Natural killer cell (primary cell): ENCODE data around the gene CDH18. TPM values are rescaled to one million over a fixed set of nuclear protein-coding genes. Genes with fewer than 3 reads are reported as not detected.

Source experiments
- ATAC-seq, 3 donors: fragments of 150-1000 bp in 2 of 3; fragments of 200-7000 bp in 1 of 3; cut with Tn5 transposase; 1 replicate in 1 of 3; 2 replicates in 2 of 3; pipeline ENCODE4 v1.10.0; 2021; ENCODE audit warnings: mild to moderate bottlenecking in 2 of 3, moderate library complexity in 2 of 3
- DNase-seq, 2 donors: peaks; one replicate each; pipeline versions ENCODE4 v3.0.0 to v3.0.0-alpha.2; 2013 to 2021; ENCODE audit warnings: mixed read lengths in 1 of 2
- H3K27ac ChIP-seq: one replicate; pipeline ENCODE4 v1.5.1; 2013; ENCODE audit warnings: mild to moderate bottlenecking, low read length
- H3K27me3 ChIP-seq: one replicate; pipeline ENCODE4 v1.6.1; 2013; ENCODE audit warnings: low read length; ENCODE audit not compliant: control insufficient read depth, insufficient read depth
- H3K36me3 ChIP-seq: one replicate; pipeline ENCODE4 v1.6.1; 2013; ENCODE audit warnings: low read length; ENCODE audit not compliant: control insufficient read depth, insufficient read depth
- H3K4me1 ChIP-seq: one replicate; pipeline ENCODE4 v1.6.1; 2013; ENCODE audit warnings: low read length; ENCODE audit not compliant: control insufficient read depth, insufficient read depth
- H3K4me3 ChIP-seq: one replicate; pipeline ENCODE4 v1.5.1; 2013; ENCODE audit warnings: low read length
- H3K9me3 ChIP-seq: one replicate; pipeline ENCODE4 v1.6.1; 2013; ENCODE audit warnings: low read length; ENCODE audit not compliant: control insufficient read depth, insufficient read depth
- H3K27ac Mint-ChIP-seq, 2 donors: one replicate each; pipeline ENCODE4 v1.8.0; 2022; ENCODE audit warnings: mild to moderate bottlenecking in 2 of 2, mixed read lengths in 2 of 2, moderate library complexity in 1 of 2
- H3K27me3 Mint-ChIP-seq, 2 donors: one replicate each; pipeline ENCODE4 v1.8.0; 2022; ENCODE audit warnings: low read depth in 2 of 2, mixed read lengths in 2 of 2
- H3K36me3 Mint-ChIP-seq: one replicate; pipeline ENCODE4 v1.8.0; 2022; ENCODE audit warnings: mixed read lengths
- H3K4me1 Mint-ChIP-seq, 2 donors: one replicate each; pipeline ENCODE4 v1.8.0; 2022; ENCODE audit warnings: mixed read lengths in 2 of 2
- H3K4me3 Mint-ChIP-seq: one replicate; pipeline ENCODE4 v1.8.0; 2022; ENCODE audit warnings: mild to moderate bottlenecking, moderate library complexity, mixed read lengths
- H3K9me3 Mint-ChIP-seq, 2 donors: one replicate each; pipeline ENCODE4 v1.8.0; 2022; ENCODE audit warnings: mixed read lengths in 2 of 2
- CTCF ChIP-seq: fragments of 200-600 bp; IDR thresholded peaks from one replicate; pipeline ENCODE4 v1.8.0; 2022; ENCODE audit warnings: antibody characterized with exemption
- WGBS: methylation state at CpG from one replicate; pipeline ENCODE4 v1.1.7; 2013; ENCODE audit warnings: missing lambda C conversion rate; ENCODE audit not compliant: insufficient coverage; 5-methylcytosine and 5-hydroxymethylcytosine counted together
- intact Hi-C: fragments of 100-400 bp; cut with micrococcal nuclease; formaldehyde crosslinking; loops from one replicate; pipeline ENCODE4 v1.14.2; 2022
- total RNA-seq, 4 donors: library from RNA; stranded (reverse); fragments of 120-200 nt in 1 of 4; gene quantifications; one replicate each; pipeline versions ENCODE4 v1.2.3 to v1.2.4, GENCODE V29; 2013 to 2022

Gene CDH18
- total RNA-seq, 3 donors from 2014 or later (not counting 1 experiment from before 2014, with no cell fraction given), result not detected

GRCh38 chr5:19713740-19714139, 274.3 kb downstream of the CDH18 start:
- no peak for DNase-seq
- Mint-ChIP-seq H3K27me3 (no peaks in the 10 kb centered on the region), H3K4me1 (no peaks in the 10 kb centered on the region), H3K27ac (no peak overlapping the region), H3K4me3 (no peak overlapping the region), H3K9me3 (peaks cover 5 to 12% of the 10 kb centered on the region in 2 donors), H3K36me3 (no peaks in the 10 kb centered on the region)
- no peaks in the 10 kb centered on the region for H3K4me1 ChIP-seq
- no peak overlapping the region for H3K4me3 ChIP-seq
- no peaks in the 10 kb centered on the region for H3K36me3 ChIP-seq
- WGBS, result 100% methylated on average over 1 of the region's 1 CpG
- H3K27me3 ChIP-seq, result no peaks in the 10 kb centered on the region
- peaks cover 5% of the 10 kb centered on the region for H3K9me3 ChIP-seq
- intact Hi-C loops, result no loop called here
- ATAC-seq, result no peak
- TF ChIP-seq CTCF, result no peak
- H3K27ac ChIP-seq, result no peak overlapping the region

GRCh38 chr5:19709403-19709802, 278.6 kb downstream of the CDH18 start:
- Mint-ChIP-seq H3K36me3 (no peaks in the 10 kb centered on the region), H3K4me3 (no peak overlapping the region), H3K9me3 (peaks cover 5 to 12% of the 10 kb centered on the region in 2 donors), H3K27me3 (no peaks in the 10 kb centered on the region), H3K4me1 (no peaks in the 10 kb centered on the region), H3K27ac (no peak overlapping the region)
- H3K9me3 ChIP-seq, result peaks cover 8% of the 10 kb centered on the region
- no peaks in the 10 kb centered on the region for H3K4me1 ChIP-seq
- ATAC-seq (no peak), DNase-seq (no peak)
- H3K27me3 ChIP-seq, result no peaks in the 10 kb centered on the region
- H3K27ac ChIP-seq, result no peak overlapping the region
- H3K36me3 ChIP-seq, result no peaks in the 10 kb centered on the region
- no peak overlapping the region for H3K4me3 ChIP-seq
- no peak for TF ChIP-seq CTCF
- intact Hi-C loops, result no loop called here
- WGBS, result 83% methylated on average over 2 of the region's 2 CpGs

- Mint-ChIP-seq H3K9me3 (peaks cover 5 to 13% of the 10 kb centered on the region in 2 donors), H3K36me3 (no peaks in the 10 kb centered on the region), H3K4me1 (no peaks in the 10 kb centered on the region), H3K4me3 (no peak overlapping the region), H3K27ac (no peak overlapping the region), H3K27me3 (no peaks in the 10 kb centered on the region)
- intact Hi-C loops, result no loop called here
- H3K9me3 ChIP-seq, result peaks cover 17% of the 10 kb centered on the region
- no peaks in the 10 kb centered on the region for H3K4me1 ChIP-seq
- no peak for DNase-seq
- ATAC-seq, result no peak
- H3K4me3 ChIP-seq, result no peak overlapping the region
- no peaks in the 10 kb centered on the region for H3K27me3 ChIP-seq
- 87% methylated on average over 4 of the region's 4 CpGs for WGBS
- no peak overlapping the region for H3K27ac ChIP-seq
- no peak for TF ChIP-seq CTCF
- H3K36me3 ChIP-seq, result no peaks in the 10 kb centered on the region
Observed at GRCh38 chr5:19706776-19707175, 281.2 kb downstream of the CDH18 start.

- Mint-ChIP-seq H3K27ac (no peak overlapping the region), H3K4me1 (no peaks in the 10 kb centered on the region), H3K9me3 (peaks cover 0 to 17% of the 10 kb centered on the region in 2 donors), H3K4me3 (no peak overlapping the region), H3K27me3 (no peaks in the 10 kb centered on the region), H3K36me3 (no peaks in the 10 kb centered on the region)
- ATAC-seq (no peak), DNase-seq (no peak)
- Histone ChIP-seq H3K9me3 (peaks cover 9% of the 10 kb centered on the region), H3K27me3 (no peaks in the 10 kb centered on the region), H3K4me3 (no peak overlapping the region), H3K27ac (no peak overlapping the region), H3K4me1 (no peaks in the 10 kb centered on the region), H3K36me3 (no peaks in the 10 kb centered on the region)
- intact Hi-C loops, result no loop called here
- TF ChIP-seq CTCF, result no peak
- 90% methylated on average over 5 of the region's 5 CpGs for WGBS
Observed at GRCh38 chr5:19701731-19702130, 286.3 kb downstream of the CDH18 start.
